ENCODE measurements around the gene TMEM154.

TMEM154 gene

DNA sequence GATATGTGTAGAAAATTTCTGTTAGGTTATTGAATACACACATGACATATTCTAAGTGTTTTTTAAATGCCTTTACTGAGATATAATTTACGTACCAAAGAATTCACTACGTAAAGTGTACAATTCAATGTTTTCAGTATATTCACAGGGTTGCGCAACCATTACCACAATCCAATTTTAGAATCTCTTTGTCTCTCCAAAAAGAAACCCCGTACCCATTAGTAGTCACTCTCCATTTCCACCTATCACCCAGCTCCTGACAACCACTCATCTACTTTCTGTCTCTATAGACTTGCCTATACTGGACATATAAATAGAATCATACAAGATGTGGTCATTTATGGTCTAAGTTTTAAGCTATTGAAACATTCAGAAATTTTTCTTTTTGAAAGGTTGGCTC lies 90.9 kb downstream of the TMEM154 start:
- DNase-seq, result no peak

DNA sequence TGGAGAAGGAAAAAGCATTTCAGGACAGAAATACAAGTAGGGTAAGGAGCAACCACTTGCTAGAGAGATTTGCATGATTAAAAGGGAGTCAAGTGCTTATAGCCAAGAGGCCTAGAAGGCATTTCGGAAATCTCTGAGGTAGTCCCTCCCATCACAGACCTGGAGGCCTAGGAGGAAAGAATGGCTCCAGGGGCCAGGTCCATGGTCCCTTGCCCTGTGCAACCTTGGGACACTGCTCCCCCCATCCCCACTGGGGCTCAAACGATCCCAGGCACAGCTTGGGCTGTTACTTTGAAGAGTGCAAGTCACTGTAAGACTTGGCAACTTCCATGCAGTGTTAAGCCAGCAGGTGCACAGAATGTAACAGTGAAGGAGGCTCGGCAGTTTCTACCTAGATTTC lies 92.7 kb downstream of the TMEM154 start:
- DNase-seq, result no peak

DNA sequence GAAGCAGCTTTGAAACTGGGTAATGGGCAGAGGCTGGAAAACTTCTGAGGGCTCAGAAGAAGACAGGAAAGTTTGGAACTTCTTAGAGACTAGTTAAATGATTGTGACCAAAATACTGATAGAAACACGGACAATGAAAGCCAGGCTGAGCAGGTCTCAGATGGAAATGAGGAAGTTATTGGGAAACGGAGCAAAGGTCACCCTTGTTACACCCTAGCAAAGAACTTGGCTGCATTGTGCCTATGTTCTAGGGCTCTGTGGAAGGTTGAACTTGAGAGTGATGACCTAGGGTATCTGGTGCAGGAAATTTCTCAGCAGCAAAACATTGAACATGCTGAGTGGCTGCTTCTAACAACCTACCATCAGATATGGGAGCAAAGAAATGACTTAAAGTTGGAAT lies 93.1 kb downstream of the TMEM154 start:
- DNase-seq, result no peak

DNA sequence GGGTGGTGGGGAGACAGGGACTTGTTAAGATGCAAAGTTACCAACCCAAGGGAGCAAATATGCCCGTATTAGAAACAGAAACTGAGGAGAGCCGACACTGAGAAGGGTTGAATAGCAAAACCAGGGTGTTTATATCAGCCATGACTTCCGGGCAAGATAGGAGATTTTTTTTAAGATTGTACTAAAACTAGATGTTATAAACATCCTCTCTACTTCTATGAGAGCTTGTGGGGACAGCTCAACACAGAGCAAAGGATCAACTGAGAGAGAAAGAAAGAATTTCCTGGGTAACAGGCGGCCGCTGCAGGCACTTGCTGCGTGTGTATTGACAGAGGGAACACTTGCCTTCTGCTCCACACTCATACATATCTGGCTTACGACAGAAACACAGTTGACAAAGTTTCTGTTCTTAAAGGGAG lies 94.8 kb downstream of the TMEM154 start:
- no peak for DNase-seq

DNA sequence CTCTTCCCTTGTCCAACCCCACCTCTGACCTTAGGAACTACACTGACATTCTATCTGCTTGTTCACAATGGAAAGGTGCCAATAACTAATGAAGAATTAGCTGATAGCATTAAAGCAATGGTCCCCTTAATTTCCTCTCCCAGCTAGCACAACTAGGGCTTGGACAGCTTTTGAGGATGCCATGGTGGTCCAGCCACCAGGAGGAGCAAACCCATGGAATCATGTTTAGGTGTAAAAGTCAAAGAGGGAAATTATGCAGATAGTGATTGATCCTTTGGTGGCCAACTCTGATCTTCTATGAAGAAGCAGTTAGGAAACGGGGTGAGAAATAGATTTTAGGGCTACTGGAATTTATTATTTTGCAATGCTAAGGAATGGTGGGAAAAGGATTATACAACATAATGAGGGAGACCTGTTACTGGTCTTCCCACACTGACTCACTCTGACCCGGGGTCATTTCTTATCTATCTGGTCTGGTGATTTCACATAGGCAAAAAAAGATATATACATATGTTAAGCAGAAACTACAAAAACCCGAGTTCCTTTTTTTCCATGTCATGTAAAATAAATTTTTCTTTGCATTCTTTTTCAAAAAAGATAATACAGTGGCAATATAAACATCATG lies 98.1 kb downstream of the TMEM154 start:
- DNase-seq, result no peak

- DNase-seq, result no peak
Measured at GRCh38 chr4:152579916-152580315, 99.9 kb downstream of the TMEM154 start.

DNA sequence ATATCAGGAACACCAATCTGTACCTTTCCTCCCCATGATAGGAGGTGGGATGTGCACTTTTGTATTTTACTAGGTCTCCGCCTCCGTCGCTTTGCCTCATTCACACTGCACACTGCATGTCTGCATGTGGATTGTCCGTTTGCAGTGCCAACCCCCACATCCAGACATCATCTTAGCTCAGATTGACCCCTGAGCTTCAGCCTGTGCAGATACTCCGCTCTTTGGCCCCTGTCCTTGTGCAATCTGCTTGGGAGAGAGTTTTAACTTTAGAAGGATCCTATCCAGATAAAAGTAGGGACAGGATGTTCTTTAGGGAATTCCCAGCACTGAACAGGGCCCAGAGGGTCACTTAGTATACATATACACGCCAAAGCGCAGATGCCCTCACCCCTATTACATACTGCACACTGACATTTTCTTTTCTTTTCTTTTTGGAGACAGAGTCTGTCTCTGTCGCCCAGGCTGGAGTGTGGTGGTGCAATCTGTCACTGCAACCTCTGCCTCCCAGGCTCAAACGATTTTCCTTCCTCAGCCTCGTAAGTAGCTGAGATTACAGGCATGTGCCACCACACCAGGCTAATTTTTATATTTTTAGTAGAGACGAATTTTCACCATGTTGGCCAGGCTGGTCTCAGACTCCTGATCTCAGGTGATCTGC lies 100.6 kb downstream of the TMEM154 start:
- no peak for DNase-seq

GRCh38 chr4:152578670-152579069 lies 101.1 kb downstream of the TMEM154 start:
- DNase-seq, result no peak

GRCh38 chr4:152577708-152578396 lies 101.9 kb downstream of the TMEM154 start:
- DNase-seq, result no peak

DNA sequence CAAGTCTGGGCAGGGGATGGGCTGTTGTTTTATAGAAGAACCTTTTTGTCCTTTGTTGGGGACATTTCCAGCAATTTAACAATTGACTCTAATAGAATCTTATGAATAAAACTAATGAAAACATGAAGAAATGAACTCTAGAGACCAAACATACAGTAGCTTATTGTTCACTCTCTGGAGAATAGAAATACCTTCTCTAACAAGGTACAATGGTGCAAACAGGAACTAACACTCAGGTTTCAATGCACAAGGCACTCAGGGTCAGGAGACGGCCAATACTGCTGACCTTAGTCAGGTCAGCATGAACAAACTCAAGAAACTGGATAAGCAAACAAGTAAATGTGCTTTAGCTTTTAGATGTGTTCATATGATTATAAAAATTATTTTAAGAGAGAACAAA lies 104.3 kb downstream of the TMEM154 start:
- DNase-seq, result no peak

DNA sequence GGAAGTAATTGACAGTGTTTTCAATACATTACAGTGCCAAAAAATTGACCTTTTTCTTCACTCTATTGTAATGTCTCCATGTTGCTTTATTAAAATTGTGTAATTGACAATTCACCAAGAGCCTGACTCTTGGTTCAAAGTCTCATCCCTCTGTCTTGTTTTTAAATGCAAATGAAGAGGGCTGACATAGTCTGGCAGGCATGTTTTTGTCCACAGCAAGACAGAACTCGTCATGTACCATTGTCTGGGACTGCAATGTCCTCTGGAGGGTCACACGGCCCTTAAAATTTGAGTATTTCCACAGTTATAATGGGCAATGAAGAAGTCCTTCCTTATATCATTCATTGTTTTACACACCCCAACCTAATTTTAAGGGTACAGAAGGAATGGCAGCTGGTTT lies 105.9 kb downstream of the TMEM154 start:
- no peak for DNase-seq

GRCh38 chr4:152572417-152573086 lies 107.2 kb downstream of the TMEM154 start:
- DNase-seq, result no peak

DNA sequence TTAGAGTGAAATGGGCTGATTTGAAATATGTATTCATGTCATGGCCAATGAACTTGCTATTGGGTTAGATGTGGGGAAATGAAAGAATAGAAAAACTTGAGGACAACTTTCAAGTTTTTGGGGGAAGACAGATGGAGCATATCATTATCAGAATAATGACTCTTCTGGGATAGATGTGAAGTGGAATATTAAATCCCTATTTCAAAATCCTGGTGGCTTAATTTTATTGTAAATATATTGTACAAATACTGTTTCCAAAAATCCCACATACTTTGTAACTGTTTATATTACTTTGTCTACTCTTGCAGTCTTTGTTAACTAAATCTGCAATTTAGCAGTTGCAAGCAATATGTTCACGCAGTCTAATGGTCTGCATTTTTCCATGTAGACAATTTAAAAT lies 108.0 kb downstream of the TMEM154 start:
- DNase-seq, result no peak

DNA sequence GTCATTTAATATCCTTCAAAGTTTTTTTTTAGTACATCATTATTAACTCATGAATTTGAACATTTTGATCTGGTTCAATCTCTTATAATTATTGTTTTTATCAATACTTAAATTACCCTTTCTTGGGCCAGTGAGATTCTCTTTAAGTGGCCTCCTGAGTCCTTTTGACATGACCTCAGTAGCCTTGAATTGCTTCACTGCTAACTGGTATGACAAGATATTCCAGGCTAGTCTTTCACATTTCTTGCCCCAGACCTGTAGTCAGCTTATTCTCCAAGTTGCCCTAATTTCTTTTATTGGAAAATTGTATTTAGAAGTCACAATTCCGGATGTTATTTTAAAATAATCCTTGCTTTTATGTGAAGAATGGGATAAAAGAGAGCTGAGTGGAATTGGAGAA lies 108.5 kb downstream of the TMEM154 start:
- DNase-seq, result no peak
